Measurements from ENCODE around the gene FOXD3.

The FOXD3 gene

GRCh38 chr1:63322114-63322943 is at the start of gene FOXD3:
TSS of gene FOXD3 (plus strand) at chr1:63322567. CDS start at chr1:63323059, 492 bp downstream.
- DNase-seq (ENCODE audit: low spot score) = peak; percentile 87

- DNase-seq (ENCODE audit: low spot score) = no peak
These were observed 49.6 kb upstream of the FOXD3 start for GRCh38 chr1:63272811-63273210.

GRCh38 chr1:63274371-63274770 is 48.0 kb upstream of the FOXD3 start:
- DNase-seq (ENCODE audit: low spot score) = no peak

GRCh38 chr1:63274979-63275378 is 47.4 kb upstream of the FOXD3 start:
- DNase-seq (ENCODE audit: low spot score) = no peak

GRCh38 chr1:63276624-63277023 is 45.7 kb upstream of the FOXD3 start:
- DNase-seq (ENCODE audit: low spot score) = no peak

GRCh38 chr1:63277195-63278192 is 44.9 kb upstream of the FOXD3 start:
- no peak for DNase-seq (ENCODE audit: low spot score)

- DNase-seq (ENCODE audit: low spot score) = no peak
These were observed 40.6 kb upstream of the FOXD3 start for GRCh38 chr1:63281753-63282152.

- no peak for DNase-seq (ENCODE audit: low spot score)
These were observed 33.2 kb upstream of the FOXD3 start for GRCh38 chr1:63289135-63289534.

GRCh38 chr1:63294803-63295594 is 27.4 kb upstream of the FOXD3 start:
- DNase-seq (ENCODE audit: low spot score) = no peak

GRCh38 chr1:63304410-63304809 is 18.0 kb upstream of the FOXD3 start:
- DNase-seq (ENCODE audit: low spot score) = no peak

- no peak for DNase-seq (ENCODE audit: low spot score)
These were observed 17.3 kb upstream of the FOXD3 start for GRCh38 chr1:63305043-63305442.

GRCh38 chr1:63307196-63307794 is 15.1 kb upstream of the FOXD3 start:
- no peak for DNase-seq (ENCODE audit: low spot score)

GRCh38 chr1:63316598-63316983 is 5.8 kb upstream of the FOXD3 start:
- DNase-seq (ENCODE audit: low spot score) = no peak

GRCh38 chr1:63316984-63317816 is 5.2 kb upstream of the FOXD3 start:
- DNase-seq (ENCODE audit: low spot score) = peak; percentile 87

- no peak for DNase-seq (ENCODE audit: low spot score)
These were observed 4.6 kb upstream of the FOXD3 start for GRCh38 chr1:63317817-63318152.

GRCh38 chr1:63318201-63318979 is 4.0 kb upstream of the FOXD3 start:
- no peak for DNase-seq (ENCODE audit: low spot score)

GRCh38 chr1:63319046-63320021 is 3.0 kb upstream of the FOXD3 start:
- DNase-seq (ENCODE audit: low spot score) = peak; percentile 68

GRCh38 chr1:63320022-63320721 is 2.2 kb upstream of the FOXD3 start:
- DNase-seq (ENCODE audit: low spot score) = peak; percentile 67

Measured in ecto neural progenitor cell (in vitro differentiated cells).